Fibroblast of pulmonary artery (primary cell): ENCODE results near the gene GMEB1.
A peak's percentile ranks its signal among the peaks of the same experiment; 100 is the strongest.

ENCODE experiments used
- DNase-seq: peaks from one replicate; pipeline ENCODE4 v3.0.0-alpha.2; 2010; ENCODE audit warnings: low read depth
- H3K4me3 ChIP-seq: replicated peaks from 2 replicates; pipeline ENCODE4 v1.5.1; 2011; ENCODE audit warnings: low read depth, mild to moderate bottlenecking, control low read depth, low read length, moderate library complexity
- CTCF ChIP-seq: IDR thresholded peaks from 2 replicates; pipeline ENCODE4 v1.5.1; 2011; ENCODE audit warnings: mild to moderate bottlenecking, control low read depth, low read length, inconsistent platforms; ENCODE audit errors: missing control alignments

The GMEB1 gene

GRCh38 chr1:28668191-28668955, at the start of gene GMEB1:
Gene GMEB1, plus strand, starts transcription at chr1:28668784. Its CDS starts 14,829 bp downstream, at chr1:28683613.
- peak within 1 kb of the TSS; percentile 86 for H3K4me3 ChIP-seq
- peak; percentile 85 for DNase-seq
- TF ChIP-seq CTCF: no peak

DNA sequence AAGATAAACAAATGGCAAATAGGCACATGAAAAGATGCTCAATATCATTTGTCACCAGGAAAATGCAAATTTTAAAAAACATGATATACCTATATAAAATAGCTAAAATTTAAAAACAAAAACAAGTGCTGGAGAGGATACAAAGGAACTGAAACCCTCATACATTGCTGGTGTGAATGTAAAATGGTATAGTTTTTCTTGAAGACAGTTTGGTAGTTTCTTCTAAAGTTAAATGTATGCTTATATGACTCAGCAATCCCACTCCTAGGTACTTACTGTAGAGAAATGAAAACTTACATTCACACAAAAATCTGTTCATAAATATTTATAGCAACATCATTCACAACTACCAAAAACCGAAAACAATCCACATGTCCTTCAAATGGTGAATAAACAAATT, 36.9 kb upstream of the GMEB1 start:
- DNase-seq: no peak
- H3K4me3 ChIP-seq: no peak overlapping the region
- no peak for TF ChIP-seq CTCF

- TF ChIP-seq CTCF: no peak
- no peak for DNase-seq
- H3K4me3 ChIP-seq: no peak overlapping the region
Observed at GRCh38 chr1:28632560-28632959, 36.0 kb upstream of the GMEB1 start.

- peak; percentile 45 for TF ChIP-seq CTCF
- no peak overlapping the region for H3K4me3 ChIP-seq
- peak; percentile 41 for DNase-seq
Observed at GRCh38 chr1:28640766-28641165, 27.8 kb upstream of the GMEB1 start.

- no peak for TF ChIP-seq CTCF
- DNase-seq: no peak
- peak overlapping the region; percentile 82 for H3K4me3 ChIP-seq
Observed at GRCh38 chr1:28642056-28642846, 26.3 kb upstream of the GMEB1 start.

DNA sequence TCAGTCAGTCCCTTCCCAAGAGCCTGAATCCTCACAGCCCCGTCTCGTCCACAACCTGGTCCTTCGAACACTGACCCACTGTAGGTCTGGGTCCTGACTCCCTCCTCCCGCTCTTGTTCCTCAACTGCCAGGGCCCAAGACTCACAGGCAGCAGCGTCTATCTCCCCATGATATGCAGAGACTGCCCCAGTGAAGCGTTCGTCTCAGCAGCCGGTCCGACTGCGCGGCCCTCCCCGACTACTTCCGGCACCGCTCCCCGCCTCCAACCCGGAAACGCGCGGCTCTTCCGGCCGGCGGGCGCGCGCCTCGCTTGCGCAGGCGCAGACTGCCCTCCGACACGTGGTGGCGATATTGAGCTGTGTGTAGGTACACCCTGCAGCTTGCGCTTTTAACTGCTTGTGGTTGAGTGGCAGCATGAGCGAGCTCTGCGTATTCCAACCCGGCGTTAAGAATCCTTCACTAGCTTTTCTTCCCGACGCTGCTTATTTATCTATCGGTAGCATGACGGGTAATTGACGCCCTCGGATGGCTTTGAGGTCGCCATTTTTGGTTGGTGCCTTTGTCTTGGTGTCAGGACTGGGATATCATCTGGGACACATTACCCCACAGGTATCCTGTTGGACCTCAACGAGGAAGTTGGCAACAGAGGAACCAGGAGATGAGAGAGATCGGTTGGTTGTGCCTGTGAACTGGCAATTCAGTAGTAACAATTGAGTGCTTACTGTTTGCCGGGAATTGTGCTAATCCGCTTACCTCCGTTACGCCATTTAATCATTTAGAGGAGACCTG, 25.5 kb upstream of the GMEB1 start, which contains the start of gene TAF12:
TAF12 (minus strand) TSS at position 221 of the 789 bp plus-strand sequence. CDS start 20,986 bp downstream, outside the sequence.
- no peak for TF ChIP-seq CTCF
- peak; percentile 96 for DNase-seq

More for the DNA sequence above, 25.5 kb upstream of the GMEB1 start, which contains the start of gene TAF12:
- H3K4me3 ChIP-seq: peak within 1 kb of the TSS; percentile 82
